ENCODE measurements around the gene AP1S3.
"Not testable (repeated sequence)": the region's sequence is repeated elsewhere in the genome, so short reads cannot be mapped to it uniquely, and the experiment has no call there.

The AP1S3 gene

DNA sequence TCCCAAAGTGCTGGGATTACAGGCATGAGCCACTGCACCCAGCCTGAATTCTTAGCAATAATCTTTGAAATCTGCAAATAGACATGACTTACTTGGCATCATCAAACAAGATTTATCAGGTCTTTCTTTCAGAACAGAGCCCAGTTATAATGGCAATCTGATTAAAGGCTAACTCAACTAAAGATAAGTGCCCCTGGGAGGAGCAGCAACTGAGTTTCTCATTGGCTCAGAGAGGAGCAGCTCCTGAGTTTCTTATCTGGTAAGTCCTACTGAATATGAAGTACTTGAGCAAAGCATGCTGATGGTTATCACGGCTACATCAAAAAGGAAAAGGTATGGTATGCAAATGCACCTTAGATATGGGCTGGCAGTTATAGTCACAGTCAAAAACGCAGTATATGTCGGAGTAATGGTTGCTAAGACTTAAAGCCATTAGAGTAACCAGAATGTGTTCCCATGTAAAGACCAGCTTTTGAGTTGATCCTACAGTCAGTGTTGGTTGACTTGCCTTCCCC is 15.0 kb upstream of the AP1S3 start:
- DNase-seq: peak; percentile 67

DNA sequence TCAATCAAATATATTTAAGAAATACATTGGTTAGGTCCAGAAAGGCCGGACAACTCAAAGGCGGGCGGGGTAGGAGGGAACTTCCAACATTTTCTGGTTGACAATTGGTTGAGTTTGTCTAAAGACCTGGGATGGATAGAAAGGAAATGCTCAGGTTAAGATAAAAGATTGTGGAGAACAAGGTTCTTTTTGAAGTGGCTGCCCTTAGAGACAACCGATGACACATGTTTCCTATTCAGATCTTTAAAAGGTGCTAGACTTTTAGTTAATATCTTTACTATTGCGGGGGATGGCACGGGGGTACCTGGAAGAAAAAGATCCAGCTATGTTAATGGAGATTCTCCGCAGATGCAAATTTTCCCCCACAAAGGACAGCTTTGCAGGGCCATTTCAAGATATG is 10.0 kb upstream of the AP1S3 start:
- DNase-seq: no peak

DNA sequence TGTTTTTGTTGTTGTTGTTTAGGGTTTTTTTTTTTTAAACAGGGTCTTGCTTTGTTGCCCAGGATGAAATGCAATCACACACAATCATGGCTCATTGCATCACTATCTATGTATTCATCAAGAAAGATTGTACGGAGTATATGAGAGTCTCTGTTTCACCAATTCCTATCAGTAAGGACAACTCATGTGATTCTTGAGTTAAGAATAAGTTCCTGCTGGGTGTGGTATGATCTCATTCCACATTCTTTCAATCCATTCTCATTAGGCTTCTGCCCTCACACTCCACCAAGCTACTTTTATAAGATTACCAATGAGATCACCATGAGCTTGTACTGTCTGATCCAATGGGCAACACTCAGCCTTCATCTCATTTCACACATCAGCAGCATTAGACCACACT is 9.1 kb upstream of the AP1S3 start:
- DNase-seq: peak; percentile 45

DNA sequence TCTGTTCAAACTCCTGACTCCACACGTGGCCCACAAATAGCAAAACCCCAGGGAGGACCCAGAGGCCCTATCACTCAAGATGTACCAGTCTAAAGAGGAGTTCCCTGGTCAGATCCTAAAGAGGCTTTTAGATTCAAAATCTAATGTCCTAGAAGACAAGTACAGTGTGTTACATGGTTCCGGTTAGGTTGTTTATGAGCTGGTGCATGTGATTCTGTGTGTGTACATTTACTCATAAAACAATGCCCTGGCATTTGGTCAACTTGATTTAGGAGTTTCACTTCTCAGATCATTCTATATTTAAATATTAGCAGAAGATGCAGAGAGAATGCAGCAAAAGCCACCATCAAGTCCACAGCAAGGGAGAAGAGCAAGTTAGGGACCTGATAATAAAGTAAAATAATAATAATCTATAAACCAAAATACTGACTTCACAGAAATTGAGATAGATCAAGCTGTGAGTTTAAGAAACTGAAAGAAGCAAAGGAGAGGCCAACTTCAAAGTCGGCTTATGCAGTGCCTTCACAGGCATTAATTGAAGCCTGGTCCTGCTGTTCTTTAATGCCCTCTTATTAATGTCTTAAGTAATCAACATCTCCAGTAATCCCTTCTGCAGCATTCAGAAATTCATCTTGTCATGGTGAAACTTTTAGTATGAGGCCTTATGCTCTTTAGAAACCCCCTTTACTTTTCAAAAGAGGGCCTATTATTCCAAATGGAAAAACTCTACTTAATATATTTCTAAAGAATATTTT is 4.2 kb upstream of the AP1S3 start:
- DNase-seq: peak; percentile 95

DNA sequence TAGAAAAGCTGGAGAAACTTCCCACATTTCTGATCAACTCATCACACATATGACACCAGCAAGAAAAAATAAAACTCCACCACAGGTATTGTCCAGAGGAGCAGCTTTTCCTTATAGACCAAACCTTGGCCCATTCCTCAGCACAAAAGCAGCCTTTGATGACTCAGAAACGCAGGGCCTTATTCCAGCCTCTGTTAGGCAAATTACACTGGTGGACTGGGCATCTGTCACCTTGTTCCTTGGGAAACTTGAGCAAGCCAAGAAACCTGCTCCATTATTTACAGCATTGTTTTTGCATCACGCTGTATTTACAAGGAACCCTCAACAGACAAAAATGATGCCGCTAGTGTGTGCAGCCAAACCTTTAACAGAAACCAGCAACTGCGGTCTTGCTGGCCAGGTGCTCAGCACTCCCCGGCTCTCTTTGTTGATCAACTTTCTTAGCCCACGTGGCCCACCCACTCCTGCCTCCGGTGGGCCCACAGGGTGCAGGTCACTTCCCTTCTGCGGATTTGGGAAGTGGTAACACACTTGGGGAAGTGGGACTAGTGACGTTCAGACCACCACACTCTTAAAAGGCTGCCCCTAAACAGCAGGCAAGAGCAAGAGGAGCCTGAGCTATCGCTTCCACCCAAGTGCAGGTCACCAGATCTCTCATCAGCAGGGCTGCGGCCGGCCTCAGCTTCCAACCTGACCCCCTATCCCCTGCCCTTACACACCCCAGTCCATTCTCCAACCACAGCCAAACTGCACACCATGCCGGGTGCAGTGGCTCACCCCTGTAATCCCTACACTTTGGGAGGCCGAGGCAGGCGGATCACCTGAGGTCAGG is 1.5 kb downstream of the AP1S3 start:
- DNase-seq: no peak

DNA sequence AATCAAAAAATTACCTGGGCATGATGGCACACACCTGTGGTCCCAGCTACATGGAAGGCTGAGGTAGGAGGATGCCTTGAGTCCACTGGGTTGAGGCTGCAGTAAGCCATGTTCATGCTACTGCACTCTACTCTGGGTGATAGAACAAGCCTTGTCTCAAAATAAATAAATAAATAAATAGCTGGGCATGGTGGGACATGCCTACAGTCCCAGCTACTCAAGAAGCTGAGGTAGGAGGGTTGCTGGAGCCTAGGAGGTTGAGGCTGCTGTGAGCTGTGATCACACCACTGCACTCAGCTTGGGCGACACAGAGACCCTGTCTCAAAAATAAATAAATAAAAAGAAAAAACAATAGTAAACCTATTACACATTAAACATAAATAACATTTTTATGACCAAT is 3.0 kb downstream of the AP1S3 start:
- no peak for DNase-seq

DNA sequence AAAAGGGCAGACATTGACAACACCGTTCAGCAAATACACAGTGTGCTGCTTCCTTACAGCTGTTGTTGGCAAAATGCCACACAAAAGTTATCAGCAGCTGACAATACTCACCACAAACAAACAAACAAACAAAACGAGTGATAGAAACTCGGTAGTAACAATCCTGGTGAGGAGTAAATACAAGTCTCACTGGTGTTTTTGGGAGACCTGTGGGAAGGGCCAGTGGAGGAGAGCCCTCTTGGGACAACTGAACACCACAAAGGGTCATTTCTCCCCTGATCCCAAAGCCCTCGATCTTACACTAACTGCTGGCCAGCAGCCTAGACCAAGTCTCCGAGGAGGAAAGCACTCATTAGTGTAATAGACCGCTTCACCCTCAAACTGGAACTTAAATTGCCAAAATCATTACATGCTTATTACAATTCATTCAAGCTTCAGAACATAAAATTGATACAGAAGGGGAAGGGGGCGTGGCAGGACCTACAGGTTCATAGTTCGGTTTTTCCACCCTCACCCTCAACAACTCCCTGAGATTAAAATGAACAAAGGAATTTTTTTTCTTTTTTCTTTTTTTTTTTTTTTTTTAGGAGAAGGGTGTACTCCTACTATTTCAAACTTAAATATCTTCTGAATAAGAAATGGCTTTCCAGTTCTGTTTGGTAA is 5.0 kb downstream of the AP1S3 start:
- DNase-seq: no peak

DNA sequence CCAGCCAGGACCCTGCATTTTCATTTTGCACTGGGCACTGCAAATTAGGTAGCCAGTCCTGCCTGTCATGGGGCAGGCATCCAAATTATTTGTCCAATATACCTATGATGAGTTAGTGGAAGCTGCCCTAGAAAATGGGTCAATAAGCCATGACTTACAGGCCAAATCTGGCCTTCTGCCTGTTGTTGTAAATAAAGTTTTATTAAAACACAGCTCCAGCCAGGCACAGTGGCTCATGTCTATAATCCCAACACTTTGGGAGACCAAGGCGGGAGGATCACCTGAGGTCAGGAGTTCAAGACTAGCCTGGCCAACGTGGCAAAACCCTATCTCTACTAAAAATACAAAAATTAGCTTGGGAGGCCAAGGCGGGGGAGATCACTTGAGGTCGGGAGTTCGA is 8.3 kb downstream of the AP1S3 start:
- DNase-seq: no peak

DNA sequence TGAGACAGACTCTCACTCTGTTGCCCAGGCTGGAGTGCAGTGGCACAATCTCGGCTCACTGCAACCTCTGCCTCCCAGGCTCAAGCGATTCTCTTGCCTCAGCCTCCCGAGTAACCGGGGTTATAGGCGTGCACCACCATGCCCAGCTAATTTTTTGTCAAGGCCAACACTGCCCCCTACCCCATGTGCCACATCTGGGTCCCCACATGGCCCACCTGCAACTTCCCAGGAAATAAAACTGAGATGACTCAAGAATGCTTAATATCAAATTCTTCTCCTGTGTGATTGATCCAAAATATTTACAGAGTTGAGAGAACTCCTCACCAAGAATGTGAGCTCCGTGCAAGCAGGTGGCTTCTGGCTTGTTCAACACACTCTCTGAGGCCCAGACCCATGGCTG is 9.1 kb downstream of the AP1S3 start:
- no peak for DNase-seq

DNA sequence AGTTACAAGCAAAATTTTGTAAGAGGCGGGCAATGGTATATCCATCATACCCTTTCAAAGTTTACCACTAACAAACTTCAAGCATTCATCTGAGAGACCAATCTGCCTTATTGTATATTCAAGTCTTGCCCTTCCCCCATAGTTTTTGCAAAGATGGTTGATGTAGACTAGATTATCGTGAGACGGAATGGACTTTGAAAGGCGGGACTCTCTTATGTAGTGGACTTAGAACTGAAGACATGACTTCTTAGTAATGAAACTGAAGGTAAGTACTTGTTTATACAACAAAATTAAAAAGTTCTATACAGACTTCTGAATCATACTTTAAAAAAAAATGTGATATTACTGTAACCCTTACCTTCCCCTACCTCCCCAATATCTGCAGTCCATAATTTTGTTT is 10.4 kb downstream of the AP1S3 start:
- no peak for DNase-seq

- no peak for DNase-seq
Observed at GRCh38 chr2:223824301-223824700, 13.1 kb downstream of the AP1S3 start.

- DNase-seq: no peak
Observed at GRCh38 chr2:223822818-223823217, 14.6 kb downstream of the AP1S3 start.

GRCh38 chr2:223820549-223820948 is 16.8 kb downstream of the AP1S3 start:
- DNase-seq: no peak

- no peak for DNase-seq
Observed at GRCh38 chr2:223819891-223820290, 17.5 kb downstream of the AP1S3 start.

- DNase-seq: no peak
Observed at GRCh38 chr2:223815884-223816570, 21.4 kb downstream of the AP1S3 start.

- DNase-seq: no peak
Observed at GRCh38 chr2:223815186-223815883, 22.0 kb downstream of the AP1S3 start.

DNA sequence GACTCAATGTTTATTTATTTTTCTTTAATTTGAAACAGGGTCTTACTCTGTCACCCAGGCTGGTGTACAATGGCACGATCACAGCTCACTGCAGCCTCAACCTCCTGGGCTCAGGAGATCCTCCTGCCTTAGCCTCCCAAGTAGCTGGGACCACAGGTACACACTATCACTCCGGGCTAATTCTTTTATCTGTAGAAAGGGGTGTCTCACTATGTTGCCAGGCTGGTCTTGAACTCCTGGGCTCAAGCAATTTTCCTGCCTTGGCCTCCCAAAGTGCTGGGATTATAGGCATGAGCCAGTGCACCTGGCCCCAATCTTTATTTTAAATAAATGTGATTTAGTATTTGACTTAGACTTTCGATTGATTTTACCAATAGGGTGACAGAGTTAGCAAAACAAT is 22.6 kb downstream of the AP1S3 start:
- DNase-seq: not testable (repeated sequence)

GRCh38 chr2:223813329-223813728 is 24.1 kb downstream of the AP1S3 start:
- no peak for DNase-seq

DNA sequence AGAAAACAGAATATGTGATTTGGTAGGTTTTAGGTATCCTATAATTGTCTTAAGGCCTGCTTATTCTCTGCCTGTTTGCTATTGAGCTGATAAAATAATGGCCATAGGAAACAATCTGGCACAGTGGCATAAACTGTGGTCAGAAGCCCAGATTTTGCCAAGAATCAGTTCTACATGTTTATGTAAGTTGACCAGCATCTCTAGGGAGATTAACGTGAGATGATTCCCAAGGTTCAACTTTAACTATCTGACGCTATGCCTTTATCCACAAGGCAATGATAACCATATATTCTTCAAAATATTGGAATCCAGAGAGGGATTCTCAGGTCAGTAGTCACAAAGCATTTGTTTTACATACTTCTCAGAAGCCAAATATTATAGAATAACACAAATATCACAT is 25.6 kb downstream of the AP1S3 start:
- DNase-seq: no peak

GRCh38 chr2:223805008-223805407 is 32.4 kb downstream of the AP1S3 start:
- peak; percentile 69 for DNase-seq

DNA sequence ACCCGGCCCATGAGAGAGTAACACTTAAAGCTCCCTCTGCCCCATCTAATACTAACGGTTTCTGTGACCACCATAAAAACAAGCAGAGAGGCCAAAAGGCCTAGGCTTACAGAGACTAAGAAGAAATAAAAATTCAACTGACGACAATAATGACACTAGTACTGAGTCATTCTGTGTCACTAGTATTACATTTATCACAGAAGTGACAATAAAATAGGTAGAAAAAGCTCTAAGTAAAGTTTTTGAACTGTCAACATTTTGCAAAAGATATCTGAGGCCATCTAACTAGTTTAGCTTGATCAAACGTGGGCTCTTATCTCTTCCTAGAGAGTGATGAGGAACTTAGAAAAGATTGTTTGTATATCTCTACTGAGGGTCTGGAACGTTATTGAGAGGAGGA is 35.6 kb downstream of the AP1S3 start:
- no peak for DNase-seq

GRCh38 chr2:223800908-223801307 is 36.5 kb downstream of the AP1S3 start:
- no peak for DNase-seq
